Uterus (tissue), 2 donors: ENCODE results near the gene GALK2.
"Not testable (repeated sequence)": the region's sequence is repeated elsewhere in the genome, so short reads cannot be mapped to it uniquely, and the experiment has no call there.

Experiments used
- POLR2A ChIP-seq, 2 donors: fragments of 450-650 bp; IDR thresholded peaks; one replicate each; pipeline ENCODE4 v1.6.1; 2016; ENCODE audit warnings: antibody characterized with exemption in 2 of 2, mild to moderate bottlenecking in 1 of 2, moderate library complexity in 1 of 2
- TF ChIP-seq, protein P1 (sequence below), 4 experiments: fragments of 200-600 bp in 2 of 4; fragments of 450-650 bp in 2 of 4; sonication (generic) in 2 of 4; IDR thresholded peaks; one replicate each; pipeline ENCODE4 v1.5.1; 2016 to 2019; ENCODE audit warnings: antibody characterized with exemption in 4 of 4, mild to moderate bottlenecking in 2 of 4, moderate library complexity in 1 of 4

DNA sequence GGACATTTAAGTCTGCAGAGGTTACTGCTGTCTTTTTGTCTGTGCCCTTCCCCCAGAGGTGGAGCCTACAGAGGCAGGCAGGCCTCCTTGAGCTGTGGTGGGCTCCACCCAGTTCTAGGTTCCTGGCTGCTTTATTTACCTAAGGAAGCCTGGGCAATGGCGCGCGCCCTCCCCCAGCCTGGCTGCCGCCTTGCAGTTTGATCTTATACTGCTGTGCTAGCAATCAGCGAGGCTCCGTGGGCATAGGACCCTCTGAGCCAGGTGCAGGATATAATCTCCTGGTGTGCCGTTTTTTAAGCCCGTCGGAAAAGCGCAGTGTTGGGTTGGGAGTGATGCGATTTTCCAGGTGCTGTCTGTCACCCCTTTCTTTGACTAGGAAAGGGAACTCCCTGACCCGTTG, 95.1 kb downstream of the GALK2 start:
- TF ChIP-seq, protein P1, sequence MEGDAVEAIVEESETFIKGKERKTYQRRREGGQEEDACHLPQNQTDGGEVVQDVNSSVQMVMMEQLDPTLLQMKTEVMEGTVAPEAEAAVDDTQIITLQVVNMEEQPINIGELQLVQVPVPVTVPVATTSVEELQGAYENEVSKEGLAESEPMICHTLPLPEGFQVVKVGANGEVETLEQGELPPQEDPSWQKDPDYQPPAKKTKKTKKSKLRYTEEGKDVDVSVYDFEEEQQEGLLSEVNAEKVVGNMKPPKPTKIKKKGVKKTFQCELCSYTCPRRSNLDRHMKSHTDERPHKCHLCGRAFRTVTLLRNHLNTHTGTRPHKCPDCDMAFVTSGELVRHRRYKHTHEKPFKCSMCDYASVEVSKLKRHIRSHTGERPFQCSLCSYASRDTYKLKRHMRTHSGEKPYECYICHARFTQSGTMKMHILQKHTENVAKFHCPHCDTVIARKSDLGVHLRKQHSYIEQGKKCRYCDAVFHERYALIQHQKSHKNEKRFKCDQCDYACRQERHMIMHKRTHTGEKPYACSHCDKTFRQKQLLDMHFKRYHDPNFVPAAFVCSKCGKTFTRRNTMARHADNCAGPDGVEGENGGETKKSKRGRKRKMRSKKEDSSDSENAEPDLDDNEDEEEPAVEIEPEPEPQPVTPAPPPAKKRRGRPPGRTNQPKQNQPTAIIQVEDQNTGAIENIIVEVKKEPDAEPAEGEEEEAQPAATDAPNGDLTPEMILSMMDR (IDR thresholded peaks at IDR 0.05): not testable (repeated sequence)
- not testable (repeated sequence) for TF ChIP-seq POLR2A (IDR thresholded peaks at IDR 0.05)
